ENCODE measurements around the gene SDR42E1.
"Not testable (repeated sequence)": the region's sequence is repeated elsewhere in the genome, so short reads cannot be mapped to it uniquely, and the experiment has no call there.

Gene SDR42E1

GRCh38 chr16:82013139-82013538 is 1.9 kb upstream of the SDR42E1 start:
- in situ Hi-C loops (cut with HindIII; ENCODE audit: low sequenced_read_pairs): no loop called here
- TF ChIP-seq CTCF (IDR thresholded peaks at IDR 0.05; ENCODE audit: low read depth, low read length, missing control alignments): no peak
- no peak for DNase-seq (ENCODE audit: low read depth)
- H3K4me3 ChIP-seq (ENCODE audit: low read depth, low read length): no peak overlapping the region

- no peak overlapping the region for H3K4me3 ChIP-seq (ENCODE audit: low read depth, low read length)
- DNase-seq (ENCODE audit: low read depth): no peak
- in situ Hi-C loops (cut with HindIII; ENCODE audit: low sequenced_read_pairs): no loop called here
- no peak for TF ChIP-seq CTCF (IDR thresholded peaks at IDR 0.05; ENCODE audit: low read depth, low read length, missing control alignments)
Measured at GRCh38 chr16:82010649-82011048, 621 bp downstream of the SDR42E1 start.

- DNase-seq (ENCODE audit: low read depth); H3K4me3 ChIP-seq (ENCODE audit: low read depth, low read length); in situ Hi-C loops (cut with HindIII; ENCODE audit: low sequenced_read_pairs): not testable (repeated sequence)
Measured at GRCh38 chr16:82009789-82010188, 1.5 kb downstream of the SDR42E1 start.

- no peak for DNase-seq (ENCODE audit: low read depth)
- H3K4me3 ChIP-seq (ENCODE audit: low read depth, low read length): no peak overlapping the region
- no peak for TF ChIP-seq CTCF (IDR thresholded peaks at IDR 0.05; ENCODE audit: low read depth, low read length, missing control alignments)
- in situ Hi-C loops (cut with HindIII; ENCODE audit: low sequenced_read_pairs): no loop called here
Measured at GRCh38 chr16:82008957-82009592, 2.2 kb downstream of the SDR42E1 start.

- in situ Hi-C loops (cut with HindIII; ENCODE audit: low sequenced_read_pairs): no loop called here
- no peak for DNase-seq (ENCODE audit: low read depth)
- no peak overlapping the region for H3K4me3 ChIP-seq (ENCODE audit: low read depth, low read length)
- TF ChIP-seq CTCF (IDR thresholded peaks at IDR 0.05; ENCODE audit: low read depth, low read length, missing control alignments): no peak
Measured at GRCh38 chr16:82007189-82007588, 4.1 kb downstream of the SDR42E1 start.

- no peak for DNase-seq (ENCODE audit: low read depth)
- in situ Hi-C loops (cut with HindIII; ENCODE audit: low sequenced_read_pairs): no loop called here
- no peak overlapping the region for H3K4me3 ChIP-seq (ENCODE audit: low read depth, low read length)
- no peak for TF ChIP-seq CTCF (IDR thresholded peaks at IDR 0.05; ENCODE audit: low read depth, low read length, missing control alignments)
Measured at GRCh38 chr16:82006036-82006435, 5.2 kb downstream of the SDR42E1 start.

GRCh38 chr16:82005027-82005830 is 6.0 kb downstream of the SDR42E1 start:
- H3K4me3 ChIP-seq (ENCODE audit: low read depth, low read length): no peak overlapping the region
- no peak for TF ChIP-seq CTCF (IDR thresholded peaks at IDR 0.05; ENCODE audit: low read depth, low read length, missing control alignments)
- in situ Hi-C loops (cut with HindIII; ENCODE audit: low sequenced_read_pairs): no loop called here
- no peak for DNase-seq (ENCODE audit: low read depth)

Measured in astrocyte of the cerebellum (primary cell).